Tibial artery (tissue), 4 donors: ENCODE data around the gene WHAMM.
A peak's percentile ranks its signal among the peaks of the same experiment; 100 is the strongest.
"Not testable (repeated sequence)": the region's sequence is repeated elsewhere in the genome, so short reads cannot be mapped to it uniquely, and the experiment has no call there.

Experiments used
- DNase-seq, 2 donors: peaks; one replicate each; pipeline ENCODE4 v3.0.0-alpha.2; 2019
- H3K27ac ChIP-seq, 2 donors: fragments of 200-600 bp; sonication (generic) in 1 of 2; 1 replicate in 1 of 2; 2 replicates in 1 of 2; pipeline ENCODE4 v1.5.1; 2018 to 2019; ENCODE audit warnings: mild to moderate bottlenecking in 1 of 2
- H3K27me3 ChIP-seq, 2 donors: fragments of 200-600 bp; sonication (generic) in 1 of 2; one replicate each; pipeline versions ENCODE4 v1.5.1 to v1.6.0; 2016 to 2019
- H3K36me3 ChIP-seq, 3 donors: fragments of 200-600 bp; sonication (generic) in 2 of 3; one replicate each; pipeline ENCODE4 v1.5.1; 2016 to 2019; ENCODE audit warnings: mild to moderate bottlenecking in 2 of 3
- H3K4me1 ChIP-seq, 4 donors: fragments of 200-600 bp; sonication (generic) in 2 of 4; 1 replicate in 3 of 4; 2 replicates in 1 of 4; pipeline ENCODE4 v1.5.1; 2016 to 2019
- H3K4me3 ChIP-seq, 2 donors: fragments of 200-600 bp; sonication (generic) in 1 of 2; 1 replicate in 1 of 2; 2 replicates in 1 of 2; pipeline ENCODE4 v1.5.1; 2018 to 2019; ENCODE audit warnings: mild to moderate bottlenecking in 2 of 2
- H3K9me3 ChIP-seq, 3 donors: fragments of 200-600 bp; sonication (generic) in 1 of 3; one replicate each; pipeline ENCODE4 v1.5.1; 2016 to 2019
- CTCF ChIP-seq, 2 experiments: fragments of 200-600 bp in 1 of 2; fragments of 450-650 bp in 1 of 2; IDR thresholded peaks; one replicate each; pipeline ENCODE4 v1.5.1; 2017 to 2019; ENCODE audit warnings: antibody characterized with exemption in 2 of 2, mild to moderate bottlenecking in 1 of 2, moderate library complexity in 1 of 2
- intact Hi-C: fragments of 100-400 bp; cut with DNase I; formaldehyde crosslinking; loops from one replicate; pipeline ENCODE4 v1.15.0; 2023; ENCODE audit warnings: low total_unique reads

The WHAMM gene

GRCh38 chr15:82809308-82810060 lies at the start of gene WHAMM:
Gene WHAMM (plus strand): TSS chr15:82809628. CDS start chr15:82809727, 99 bp downstream.
- Histone ChIP-seq H3K4me1 (peaks cover 0 to 31% (median 13%) of the 10 kb centered on the region in 4 donors), H3K27me3 (no peaks in the 10 kb centered on the region), H3K36me3 (peaks cover 9 to 17% (median 9%) of the 10 kb centered on the region in 3 donors), H3K9me3 (no peaks in the 10 kb centered on the region), H3K4me3 (peak within 1 kb of the TSS; percentile 92 to 98), H3K27ac (peak within 1 kb of the TSS; percentile 96 to 99)
- no peak for TF ChIP-seq CTCF (IDR thresholded peaks at IDR 0.05)
- intact Hi-C loops = loop anchor here (5.0 to 10.0 kb wide), 2 partner anchors 57 to 405 kb away; no protein-coding TSS in a partner anchor
- peak; percentile 99 to 100 for DNase-seq

- TF ChIP-seq CTCF (IDR thresholded peaks at IDR 0.05) = no peak
- intact Hi-C loops = no loop called here
- H3K36me3 ChIP-seq = peaks cover 5 to 51% (median 20%) of the 10 kb centered on the region in 3 donors
Measured at GRCh38 chr15:82763361-82764116, 45.9 kb upstream of the WHAMM start.

GRCh38 chr15:82764117-82764490 lies 45.3 kb upstream of the WHAMM start:
- no peak for DNase-seq
- Histone ChIP-seq H3K4me1 (no peaks in the 10 kb centered on the region), H3K27ac (no peak overlapping the region), H3K36me3 (peaks cover 0 to 45% (median 15%) of the 10 kb centered on the region in 3 donors), H3K9me3 (no peaks in the 10 kb centered on the region), H3K27me3 (no peaks in the 10 kb centered on the region), H3K4me3 (no peak overlapping the region)
- no peak for TF ChIP-seq CTCF (IDR thresholded peaks at IDR 0.05)
- intact Hi-C loops = no loop called here

More at GRCh38 chr15:82763361-82764116, 45.9 kb upstream of the WHAMM start:
- Histone ChIP-seq H3K27me3 (no peaks in the 10 kb centered on the region), H3K4me3 (no peak overlapping the region), H3K4me1 (no peaks in the 10 kb centered on the region), H3K9me3 (no peaks in the 10 kb centered on the region), H3K27ac (no peak overlapping the region)
- DNase-seq = no peak

- Histone ChIP-seq H3K4me3 (no peak overlapping the region), H3K4me1 (no peaks in the 10 kb centered on the region), H3K36me3 (peaks cover 0 to 45% (median 14%) of the 10 kb centered on the region in 3 donors), H3K9me3 (no peaks in the 10 kb centered on the region), H3K27ac (no peak overlapping the region), H3K27me3 (no peaks in the 10 kb centered on the region)
- intact Hi-C loops = no loop called here
- DNase-seq = no peak
- TF ChIP-seq CTCF (IDR thresholded peaks at IDR 0.05) = no peak
Measured at GRCh38 chr15:82764740-82765139, 44.7 kb upstream of the WHAMM start.

- DNase-seq, H3K27ac ChIP-seq, intact Hi-C loops, H3K4me3 ChIP-seq, H3K9me3 ChIP-seq, H3K27me3 ChIP-seq, H3K4me1 ChIP-seq: not testable (repeated sequence)
- H3K36me3 ChIP-seq = peaks cover 0 to 30% (median 14%) of the 10 kb centered on the region in 3 donors
Measured at GRCh38 chr15:82766201-82766600, 43.2 kb upstream of the WHAMM start.
